H1 (cell line): ENCODE data around the gene OR2Y1. TPM values are rescaled to one million over a fixed set of nuclear protein-coding genes. Genes with fewer than 3 reads are reported as not detected.
A peak's percentile ranks its signal among the peaks of the same experiment; 100 is the strongest.

Experiments used
- CTCF ChIA-PET: fragments of 300-600 bp; sonication (Branson Sonifier 250); formaldehyde crosslinking; loops from one replicate; lab custom pipeline; 2021; ENCODE audit not compliant: partially characterized antibody; lab: Charles Lee
- POLR2A ChIA-PET: fragments of 300-600 bp; sonication (Branson Sonifier 250); formaldehyde crosslinking; loops from one replicate; lab custom pipeline; 2021; ENCODE audit warnings: inconsistent platforms; ENCODE audit not compliant: partially characterized antibody; lab: Charles Lee
- DNase-seq, 2 experiments: peaks; one replicate each; pipeline versions ENCODE4 v3.0.0 to v3.0.0-alpha.2; 2010 to 2022; ENCODE audit warnings: low spot score in 2 of 2, low read depth in 1 of 2, mixed read lengths in 1 of 2
- FAIRE-seq: peaks from 2 replicates; lab custom pipeline; 2011; peaks lifted over from hg19 to GRCh38; lab: Jason Lieb, UNC
- H2AFZ ChIP-seq: 2 replicates; pipeline ENCODE4 v1.8.1; 2012; ENCODE audit warnings: low read length, inconsistent platforms
- H2AK5ac ChIP-seq: 2 replicates; pipeline ENCODE4 v1.6.1; 2013; ENCODE audit warnings: low read depth, low read length
- H2BK120ac ChIP-seq: replicated peaks from 2 replicates; pipeline ENCODE3; 2013; ENCODE audit warnings: low read depth, low read length, inconsistent platforms
- H2BK12ac ChIP-seq: 2 replicates; pipeline ENCODE4 v1.6.1; 2013; ENCODE audit warnings: low read depth, low read length
- H2BK15ac ChIP-seq: 2 replicates; pipeline ENCODE4 v1.6.1; 2013; ENCODE audit warnings: low read length
- H2BK20ac ChIP-seq: 2 replicates; pipeline ENCODE4 v1.6.1; 2013; ENCODE audit warnings: low read length
- H2BK5ac ChIP-seq: 2 replicates; pipeline ENCODE4 v1.6.1; 2013; ENCODE audit warnings: low read depth, low read length
- H3K14ac ChIP-seq: 2 replicates; pipeline ENCODE4 v1.6.1; 2013; ENCODE audit warnings: inconsistent platforms; ENCODE audit not compliant: insufficient read length
- H3K18ac ChIP-seq: 2 replicates; pipeline ENCODE4 v1.6.1; 2013; ENCODE audit warnings: low read length; ENCODE audit errors: extremely low read depth
- H3K23ac ChIP-seq: 2 replicates; pipeline ENCODE4 v1.6.1; 2013; ENCODE audit warnings: inconsistent platforms; ENCODE audit not compliant: insufficient read length
- H3K23me2 ChIP-seq: 2 replicates; pipeline ENCODE4 v1.6.1; 2013; ENCODE audit warnings: low read depth, low read length
- H3K27ac ChIP-seq: 2 replicates; pipeline ENCODE4 v1.6.1; 2011; ENCODE audit warnings: low read depth, low read length, inconsistent platforms
- H3K27me3 ChIP-seq, 4 experiments: replicated peaks in 1 of 4; 1 replicate in 1 of 4; 2 replicates in 3 of 4; pipeline versions ENCODE4 v1.6.1 to v1.8.1; 2011 to 2013; ENCODE audit warnings: low read length in 3 of 4, mild to moderate bottlenecking in 3 of 4, inconsistent platforms in 2 of 4, mixed read lengths in 2 of 4, moderate library complexity in 1 of 4; ENCODE audit not compliant: control insufficient read depth in 3 of 4, insufficient read depth in 3 of 4; ENCODE audit errors: extremely low read depth in 1 of 4
- H3K36me3 ChIP-seq, 4 experiments: 2 replicates each; pipeline versions ENCODE4 v1.6.1 to v1.8.1; 2011 to 2013; ENCODE audit warnings: mild to moderate bottlenecking in 4 of 4, low read length in 3 of 4, moderate library complexity in 2 of 4, control low read depth in 1 of 4, inconsistent platforms in 1 of 4; ENCODE audit not compliant: insufficient read depth in 4 of 4, control insufficient read depth in 2 of 4
- H3K4ac ChIP-seq: replicated peaks from 2 replicates; pipeline ENCODE3; 2013; ENCODE audit warnings: low read length, low read depth, mixed read lengths, inconsistent platforms; ENCODE audit not compliant: insufficient read length
- H3K4me1 ChIP-seq, 4 experiments: replicated peaks in 1 of 4; 1 replicate in 1 of 4; 2 replicates in 3 of 4; pipeline versions ENCODE4 v1.6.1 to v1.8.1; 2011 to 2013; ENCODE audit warnings: low read length in 3 of 4, inconsistent platforms in 2 of 4, mixed read lengths in 1 of 4; ENCODE audit not compliant: insufficient read depth in 4 of 4, control insufficient read depth in 3 of 4
- H3K4me2 ChIP-seq, 2 experiments: 2 replicates each; pipeline versions ENCODE4 v1.6.1 to v1.8.1; 2011 to 2013; ENCODE audit warnings: low read depth in 2 of 2, low read length in 2 of 2, control low read depth in 1 of 2, inconsistent platforms in 1 of 2, mild to moderate bottlenecking in 1 of 2; ENCODE audit not compliant: insufficient read depth in 1 of 2
- H3K4me3 ChIP-seq, 4 experiments: fragments of 200-600, 300-600 bp in 1 of 4; sonication (generic), shearing (Covaris generic), sonication (Bioruptor Twin) in 1 of 4; 2 replicates each; pipeline versions ENCODE4 v1.5.1 to v1.8.1; 2011 to 2016; ENCODE audit warnings: low read length in 4 of 4, low read depth in 3 of 4, control low read depth in 2 of 4, inconsistent platforms in 2 of 4, mild to moderate bottlenecking in 2 of 4, mixed read lengths in 1 of 4, moderate library complexity in 1 of 4; ENCODE audit not compliant: insufficient read depth in 2 of 4; ENCODE audit errors: extremely low read depth in 1 of 4
- H3K56ac ChIP-seq: replicated peaks from 2 replicates; pipeline ENCODE3; 2013; ENCODE audit warnings: low read depth, mild to moderate bottlenecking, mixed read lengths, low read length, inconsistent platforms; ENCODE audit not compliant: insufficient read length
- H3K79me1 ChIP-seq: 2 replicates; pipeline ENCODE4 v1.6.1; 2013; ENCODE audit warnings: low read depth, low read length, control low read depth
- H3K79me2 ChIP-seq, 2 experiments: 2 replicates each; pipeline versions ENCODE4 v1.6.1 to v1.8.1; 2012 to 2013; ENCODE audit warnings: low read length in 2 of 2, mild to moderate bottlenecking in 2 of 2, inconsistent platforms in 1 of 2; ENCODE audit not compliant: insufficient read depth in 2 of 2, control insufficient read depth in 1 of 2
- H3K9ac ChIP-seq, 4 experiments: replicated peaks in 1 of 4; 1 replicate in 1 of 4; 2 replicates in 3 of 4; pipeline versions ENCODE4 v1.6.1 to v1.8.1; 2011 to 2013; ENCODE audit warnings: low read depth in 3 of 4, low read length in 3 of 4, control low read depth in 2 of 4, mild to moderate bottlenecking in 2 of 4, moderate library complexity in 2 of 4, inconsistent platforms in 1 of 4; ENCODE audit errors: extremely low read depth in 1 of 4
- H3K9me3 ChIP-seq, 2 experiments: 2 replicates each; pipeline versions ENCODE4 v1.6.1 to v1.8.1; 2012 to 2013; ENCODE audit warnings: mild to moderate bottlenecking in 2 of 2, moderate library complexity in 2 of 2, control low read depth in 1 of 2, inconsistent platforms in 1 of 2, low read depth in 1 of 2, low read length in 1 of 2, mixed read lengths in 1 of 2; ENCODE audit not compliant: insufficient read depth in 2 of 2
- H4K20me1 ChIP-seq, 2 experiments: replicated peaks in 1 of 2; 2 replicates each; pipeline versions ENCODE3 to v1.8.1; 2011 to 2013; ENCODE audit warnings: inconsistent platforms in 2 of 2, low read length in 2 of 2, mild to moderate bottlenecking in 1 of 2; ENCODE audit not compliant: insufficient read depth in 2 of 2, control insufficient read depth in 1 of 2
- H4K5ac ChIP-seq: 2 replicates; pipeline ENCODE4 v1.6.1; 2013; ENCODE audit warnings: low read length, low read depth, mixed read lengths, inconsistent platforms; ENCODE audit not compliant: insufficient read length
- H4K8ac ChIP-seq: 2 replicates; pipeline ENCODE4 v1.8.0; 2013; ENCODE audit warnings: mild to moderate bottlenecking, moderate library complexity, low read length, inconsistent platforms; ENCODE audit not compliant: insufficient read depth; ENCODE audit errors: extremely low read depth
- H4K91ac ChIP-seq: replicated peaks from 2 replicates; pipeline ENCODE3; 2013; ENCODE audit warnings: low read length, mixed read lengths, inconsistent platforms; ENCODE audit not compliant: insufficient read length
- CHD2 ChIP-seq: IDR thresholded peaks from 2 replicates; pipeline ENCODE4 v1.6.1; 2012; ENCODE audit warnings: low read length, improper control_type of control experiment
- CTCF ChIP-seq, 3 experiments: IDR thresholded peaks; 1 replicate in 2 of 3; 2 replicates in 1 of 3; pipeline versions ENCODE4 v1.5.1 to v1.6.1; 2011; ENCODE audit warnings: low read length in 3 of 3, mild to moderate bottlenecking in 3 of 3, inconsistent platforms in 2 of 3, low read depth in 1 of 3, moderate library complexity in 1 of 3; ENCODE audit not compliant: insufficient read depth in 1 of 3; ENCODE audit errors: control extremely low read depth in 1 of 3
- EP300 ChIP-seq, 2 experiments: IDR thresholded peaks; 1 replicate in 1 of 2; 2 replicates in 1 of 2; pipeline ENCODE4 v1.6.1; 2011 to 2012; ENCODE audit warnings: low read depth in 2 of 2, low read length in 2 of 2, mild to moderate bottlenecking in 2 of 2, borderline replicate concordance in 1 of 2, inconsistent platforms in 1 of 2, moderate library complexity in 1 of 2
- KDM1A ChIP-seq: fragments of 200-600, 300-600 bp; sonication (generic); IDR thresholded peaks from 2 replicates; pipeline ENCODE4 v1.7.1; 2016; ENCODE audit warnings: mild to moderate bottlenecking, low read length, borderline replicate concordance
- POU5F1 ChIP-seq: IDR thresholded peaks from 2 replicates; pipeline ENCODE4 v1.6.1; 2011; ENCODE audit warnings: low read depth, mild to moderate bottlenecking, low read length, moderate library complexity
- RAD21 ChIP-seq, 2 experiments: IDR thresholded peaks in 1 of 2; conservative IDR thresholded peaks in 1 of 2; 2 replicates each; pipeline ENCODE4 v1.6.1; 2011; ENCODE audit warnings: low read depth in 2 of 2, low read length in 2 of 2, improper control_type of control experiment in 1 of 2, inconsistent platforms in 1 of 2, mild to moderate bottlenecking in 1 of 2, moderate library complexity in 1 of 2
- SAP30 ChIP-seq: fragments of 300-600 bp; sonication (generic); IDR thresholded peaks from 2 replicates; pipeline ENCODE4 v1.7.1; 2012; ENCODE audit warnings: low read length, moderate library complexity, mild to moderate bottlenecking, inconsistent platforms; ENCODE audit not compliant: insufficient read depth, insufficient replicate concordance
- SUZ12 ChIP-seq: fragments of 200-600 bp; sonication (generic); IDR thresholded peaks from 2 replicates; pipeline ENCODE4 v1.6.1; 2012; ENCODE audit warnings: mild to moderate bottlenecking, inconsistent platforms, low read length, moderate library complexity, mixed read lengths
- WGBS, 2 experiments: shearing (Covaris generic) in 1 of 2; methylation state at CpG; one replicate each; pipeline versions ENCODE4 v1.1.6 to v1.1.7; 2013 to 2015; ENCODE audit warnings: low lambda C conversion rate in 2 of 2, mixed read lengths in 2 of 2, inconsistent platforms in 1 of 2, low coverage in 1 of 2, missing lambda C conversion rate in 1 of 2; ENCODE audit not compliant: insufficient replicate concordance in 2 of 2, insufficient coverage in 1 of 2, insufficient read length in 1 of 2; ENCODE audit errors: extremely low coverage in 1 of 2, missing lambda C conversion rate in 1 of 2; 5-methylcytosine and 5-hydroxymethylcytosine counted together
- polyA plus RNA-seq, 7 experiments: library from polyadenylated mRNA; depleted of rRNA in 3 of 7; stranded (reverse) in 5 of 7; unstranded in 2 of 7; fragments of >200 nt in 5 of 7; fragments of 200-250 nt in 2 of 7; gene quantifications; 1 replicate in 5 of 7; 2 replicates in 1 of 7; 4 replicates in 1 of 7; pipeline versions ENCODE4 v1.2.1 to v1.2.3, GENCODE V29; 2011 to 2013; ENCODE audit warnings: missing spikeins in 2 of 7, mixed read lengths in 2 of 7
- total RNA-seq: library from RNA; stranded (reverse); fragmentation: NEBNext Ultra II Directional; extraction: Animal tissue kit (Norgen Biotek cat#: 25700); gene quantifications from 2 replicates; pipeline ENCODE4 v1.2.1, GENCODE V29; 2021

The OR2Y1 gene
- total and polyA plus RNA-seq, 2 of the 8 experiments (the other 6 are each of a cell fraction or from before 2014, with no cell fraction given), result not detected

DNA sequence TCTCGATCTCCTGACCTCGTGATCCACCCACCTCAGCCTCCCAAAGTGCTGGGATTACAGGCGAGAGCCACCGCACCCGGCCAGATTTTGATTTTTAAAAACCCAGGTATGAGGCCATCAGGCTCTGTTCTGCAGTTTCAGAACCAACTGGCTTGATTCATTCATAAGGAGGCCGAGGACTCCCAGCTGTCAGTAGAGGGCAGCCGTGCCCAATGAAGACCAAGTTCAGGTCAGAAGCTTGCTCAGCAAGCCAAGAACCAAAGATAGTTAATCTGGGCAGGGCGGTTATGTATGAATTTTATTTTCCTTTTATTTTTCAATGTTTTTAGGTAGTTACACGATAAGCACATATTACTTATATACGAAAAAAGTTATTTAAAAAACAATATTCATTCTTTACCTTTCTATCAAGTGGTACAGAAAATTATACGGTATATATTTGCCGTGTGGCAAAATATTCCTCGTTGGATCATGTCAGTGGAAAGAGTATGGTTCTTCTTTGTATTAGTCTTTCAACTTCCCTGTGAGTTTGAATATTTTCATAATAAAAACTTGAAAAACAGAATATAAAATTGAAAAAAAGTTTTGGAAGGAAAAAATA lies 44.7 kb upstream of the OR2Y1 start:
- H3K27ac ChIP-seq, result no peak overlapping the region
- 53% methylated on average over 13 of the region's 13 CpGs; no CpG with 5 or more reads in 1 of the 2 experiments for WGBS, 2 experiments
- no peak overlapping the region for H2BK12ac ChIP-seq
- H2AFZ ChIP-seq, result no peak overlapping the region
- H3K4ac ChIP-seq, result no peak overlapping the region
- ChIA-PET CTCF (interaction anchor here (0.6 to 10.6 kb wide), 15 partner anchors 10 to 489 kb away, joined by 3 to 99 read pairs (median 6); partner anchors contain the start of gene MGAT1), POLR2A (interaction anchor here (0.6 to 3.2 kb wide), 6 partner anchors 9 to 381 kb away, joined by 3 to 26 read pairs (median 6); partner anchors contain the start of gene MGAT1)
- no peak overlapping the region for H2AK5ac ChIP-seq
- TF ChIP-seq SAP30 (no peak), CHD2 (no peak), KDM1A (no peak), CTCF (IDR thresholded peaks at IDR 0.05; ENCODE audit: control extremely low read depth in 1 of 3, insufficient read depth in 1 of 3, low read depth in 1 of 3, low read length in 3 of 3) (peak in 2 of 3 experiments; percentile 72 to 77; a peak in 3 of 4 replicates), SUZ12 (no peak), POU5F1 (no peak), EP300 (IDR thresholded peaks at IDR 0.05; ENCODE audit: borderline replicate concordance in 1 of 2, low read depth in 2 of 2, low read length in 2 of 2) (no peak), RAD21 (IDR thresholded peaks at IDR 0.05 in 1 of 2, conservative IDR thresholded peaks at IDR 0.05 in 1 of 2; ENCODE audit: low read depth in 2 of 2, low read length in 2 of 2) (peak; percentile 80 to 89)
- no peak overlapping the region for H2BK20ac ChIP-seq
- no peaks in the 10 kb centered on the region for H3K9me3 ChIP-seq
- H3K4me3 ChIP-seq, result no peak overlapping the region; a peak in 1 of 8 replicates
- no peak for FAIRE-seq
- H4K8ac ChIP-seq, result no peak overlapping the region
- peaks cover 17 to 34% (median 26%) of the 10 kb centered on the region in 4 experiments for H3K4me1 ChIP-seq
- H4K91ac ChIP-seq, result no peak overlapping the region
- H3K9ac ChIP-seq, result no peak overlapping the region
- no peak overlapping the region for H2BK15ac ChIP-seq
- no peak overlapping the region for H2BK120ac ChIP-seq
- H3K79me2 ChIP-seq, result no peaks in the 10 kb centered on the region
- H3K18ac ChIP-seq, result no peak overlapping the region
- no peaks in the 10 kb centered on the region for H3K36me3 ChIP-seq
- H3K23ac ChIP-seq, result no peak overlapping the region
- H3K4me2 ChIP-seq, result no peak overlapping the region
- no peaks in the 10 kb centered on the region; the same call in 1 of the 2 replicates for H3K79me1 ChIP-seq
- peak in 1 of 2 experiments; percentile 67 for DNase-seq
- H3K27me3 ChIP-seq, result no peaks in the 10 kb centered on the region
- no peaks in the 10 kb centered on the region for H3K23me2 ChIP-seq
- no peak overlapping the region for H2BK5ac ChIP-seq
- no peaks in the 10 kb centered on the region for H4K20me1 ChIP-seq
- H3K56ac ChIP-seq, result no peak overlapping the region
- no peak overlapping the region for H3K14ac ChIP-seq
- H4K5ac ChIP-seq, result no peak overlapping the region
